HepG2 (cell line): ENCODE results near the gene TMEM187. TPM values are rescaled to one million over a fixed set of nuclear protein-coding genes. Genes with fewer than 3 reads are reported as not detected.

ENCODE experiments used
- ATAC-seq: fragments of 200-7000 bp; cut with Tn5 transposase; 3 replicates; pipeline ENCODE4 v1.9.1; 2020; ENCODE audit warnings: mild to moderate bottlenecking, moderate library complexity
- BruUV-seq: library from RNA; stranded (reverse); fragments of 400-500 nt; replicated peaks from 2 replicates; lab custom pipeline; 2021; lab: Mats Ljungman, UMichigan
- CTCF ChIA-PET: fragments of 300-600 bp; formaldehyde crosslinking; extraction: SDS; loops from one replicate; lab custom pipeline; 2021; ENCODE audit warnings: low total read pairs, inconsistent platforms, low intra/inter-chr PET ratio; lab: Yijun Ruan, JAX
- POLR2A ChIA-PET: fragments of 350-600 bp; sonication (Branson Sonifier 250); formaldehyde crosslinking; loops from one replicate; lab custom pipeline; 2020; ENCODE audit warnings: antibody characterized with exemption, inconsistent platforms; lab: Yijun Ruan, JAX
- DNase-seq: peaks from one replicate; pipeline ENCODE4 v3.0.0-alpha.2; 2015; ENCODE audit warnings: low spot score
- FAIRE-seq: peaks from 3 replicates; lab custom pipeline; 2011; peaks lifted over from hg19 to GRCh38; lab: Jason Lieb, UNC
- H2AFZ ChIP-seq: one replicate; pipeline ENCODE4 v1.6.1; 2011; ENCODE audit warnings: low read length, inconsistent platforms
- H3K27ac ChIP-seq: fragments of 300-600 bp; 3 replicates; pipeline ENCODE4 v1.8.0; 2011; ENCODE audit warnings: mixed run types, mild to moderate bottlenecking, mixed read lengths, low read length, inconsistent platforms; ENCODE audit not compliant: insufficient read depth; ENCODE audit errors: extremely low read length
- H3K27me3 ChIP-seq, 2 experiments: fragments of 200-600 bp in 1 of 2; 2 replicates in 1 of 2; 3 replicates in 1 of 2; pipeline versions ENCODE4 v1.6.0 to v1.8.0; 2011; ENCODE audit warnings: low read length in 2 of 2, mild to moderate bottlenecking in 2 of 2, moderate library complexity in 2 of 2, inconsistent platforms in 1 of 2; ENCODE audit not compliant: insufficient read depth in 2 of 2, control insufficient read depth in 1 of 2
- H3K36me3 ChIP-seq, 2 experiments: fragments of 200-600 bp in 1 of 2; replicated peaks in 1 of 2; 2 replicates in 1 of 2; 3 replicates in 1 of 2; pipeline versions ENCODE4 v1.5.1 to v1.8.0; 2011; ENCODE audit warnings: low read length in 2 of 2, inconsistent platforms in 1 of 2; ENCODE audit not compliant: insufficient read depth in 2 of 2, control insufficient read depth in 1 of 2
- H3K4me1 ChIP-seq: 2 replicates; pipeline ENCODE4 v1.5.1; 2012; ENCODE audit warnings: low read length, inconsistent platforms; ENCODE audit not compliant: insufficient read depth
- H3K4me2 ChIP-seq: 2 replicates; pipeline ENCODE4 v1.6.0; 2011; ENCODE audit warnings: low read depth, low read length, inconsistent platforms
- H3K4me3 ChIP-seq, 3 experiments: fragments of 200-600 bp in 1 of 3; sonication (generic), shearing (Covaris generic) in 1 of 3; replicated peaks in 1 of 3; 2 replicates each; pipeline ENCODE4 v1.5.1; 2011 to 2016; ENCODE audit warnings: low read length in 3 of 3, inconsistent platforms in 2 of 3, low read depth in 2 of 3, mild to moderate bottlenecking in 2 of 3, control low read depth in 1 of 3, mixed read lengths in 1 of 3; ENCODE audit not compliant: insufficient read depth in 1 of 3
- H3K79me2 ChIP-seq: one replicate; pipeline ENCODE4 v1.6.1; 2011; ENCODE audit warnings: low read length, inconsistent platforms; ENCODE audit not compliant: insufficient read depth
- H3K9ac ChIP-seq: 2 replicates; pipeline ENCODE4 v1.6.0; 2011; ENCODE audit warnings: mild to moderate bottlenecking, low read depth, low read length, inconsistent platforms; ENCODE audit not compliant: insufficient read depth
- H3K9me3 ChIP-seq: 2 replicates; pipeline ENCODE4 v1.5.1; 2012; ENCODE audit warnings: mild to moderate bottlenecking, low read length
- H4K20me1 ChIP-seq: 2 replicates; pipeline ENCODE4 v1.6.0; 2011; ENCODE audit warnings: inconsistent platforms, mild to moderate bottlenecking, low read length, moderate library complexity; ENCODE audit not compliant: insufficient read depth
- DMAP1 ChIP-seq: IDR thresholded peaks from 2 replicates; pipeline ENCODE4 v1.6.1; 2016
- MAFF ChIP-seq: IDR thresholded peaks from 2 replicates; pipeline ENCODE4 v1.6.1; 2011; ENCODE audit warnings: low read depth, low read length, improper control_type of control experiment
- MAFK ChIP-seq, 2 experiments: IDR thresholded peaks in 1 of 2; conservative IDR thresholded peaks in 1 of 2; 2 replicates each; pipeline ENCODE4 v1.6.1; 2011; ENCODE audit warnings: improper control_type of control experiment in 2 of 2, low read length in 2 of 2
- MBNL3 ChIP-seq: fragments of 250-450 bp; sonication (Bioruptor Pico); conservative IDR thresholded peaks from 2 replicates; pipeline ENCODE4 v1.8.0; 2022; ENCODE audit warnings: mild to moderate bottlenecking, inconsistent platforms
- MED13 ChIP-seq: sonication (generic); formaldehyde crosslinking; IDR thresholded peaks from 2 replicates; pipeline ENCODE4 v1.5.0; 2020; ENCODE audit warnings: missing genetic modification reagents
- MIER3 ChIP-seq: IDR thresholded peaks from 2 replicates; pipeline ENCODE4 v1.6.1; 2016; ENCODE audit warnings: missing compliant biosample characterization, borderline replicate concordance
- TBP ChIP-seq: sonication (generic); formaldehyde crosslinking; IDR thresholded peaks from 2 replicates; pipeline ENCODE4 v1.5.0; 2020; ENCODE audit warnings: missing genetic modification reagents
- ZNF10 ChIP-seq: sonication (generic); formaldehyde crosslinking; IDR thresholded peaks from 2 replicates; pipeline ENCODE4 v1.4.0; 2020; ENCODE audit warnings: mild to moderate bottlenecking, low read depth, missing genetic modification reagents, borderline replicate concordance
- ZNF468 ChIP-seq: sonication (generic); formaldehyde crosslinking; IDR thresholded peaks from 2 replicates; pipeline ENCODE4 v1.8.0; 2022; ENCODE audit warnings: mild to moderate bottlenecking, moderate library complexity, missing genetic modification reagents
- WGBS: methylation state at CpG from one replicate; pipeline ENCODE4 v1.1.6; 2017; ENCODE audit warnings: low lambda C conversion rate; 5-methylcytosine and 5-hydroxymethylcytosine counted together
- in situ Hi-C: cut with HindIII; loops from 2 replicates; pipeline ENCODE4 v1.10.0; 2017; ENCODE audit warnings: low pct_unique_long_range_greater_than_20kb; ENCODE audit not compliant: extremely low pct_ligation_motif_present
- intact Hi-C: fragments of 100-400 bp; cut with micrococcal nuclease; formaldehyde crosslinking; loops from one replicate; pipeline ENCODE4 v1.10.0; 2022; ENCODE audit not compliant: unreplicated experiment
- polyA plus RNA-seq, 8 experiments: library from polyadenylated mRNA; depleted of rRNA in 3 of 8; stranded (reverse) in 7 of 8; unstranded in 1 of 8; fragments of >200 nt; fragmentation: Illumina TruSeq in 4 of 8; extraction: Trizol in 4 of 8; gene quantifications; 2 replicates each; pipeline versions ENCODE4 v1.2.1 to v1.2.3, GENCODE V29; 2011 to 2016; ENCODE audit warnings: low read depth in 4 of 8, missing spikeins in 1 of 8, mixed read lengths in 1 of 8; ENCODE audit not compliant: insufficient read depth in 1 of 8
- total RNA-seq, 5 experiments: library from RNA; depleted of rRNA; stranded (reverse); fragments of >200 nt; fragmentation: Illumina TruSeq; extraction: Trizol; gene quantifications; 2 replicates each; pipeline ENCODE4 v1.2.3, GENCODE V29; 2016; ENCODE audit warnings: low read depth in 1 of 5
- TF ChIP-seq, protein P1 (sequence below): sonication (generic); formaldehyde crosslinking; IDR thresholded peaks from 2 replicates; pipeline ENCODE4 v1.4.0; 2020; ENCODE audit warnings: mild to moderate bottlenecking, missing genetic modification reagents
- TF ChIP-seq, protein P2 (sequence below): sonication (generic); formaldehyde crosslinking; IDR thresholded peaks from 2 replicates; pipeline ENCODE4 v1.9.0; 2021; ENCODE audit warnings: missing genetic modification reagents, mild to moderate bottlenecking, borderline replicate concordance
- TF ChIP-seq, protein P3 (sequence below): sonication (generic); formaldehyde crosslinking; IDR thresholded peaks from 2 replicates; pipeline ENCODE4 v1.5.0; 2020; ENCODE audit warnings: missing genetic modification reagents

Gene TMEM187
- total and polyA plus RNA-seq, 2 of the 13 experiments (the other 11 are each of a cell fraction or from before 2014, with no cell fraction given), result 2.2 to 6.2 TPM

DNA sequence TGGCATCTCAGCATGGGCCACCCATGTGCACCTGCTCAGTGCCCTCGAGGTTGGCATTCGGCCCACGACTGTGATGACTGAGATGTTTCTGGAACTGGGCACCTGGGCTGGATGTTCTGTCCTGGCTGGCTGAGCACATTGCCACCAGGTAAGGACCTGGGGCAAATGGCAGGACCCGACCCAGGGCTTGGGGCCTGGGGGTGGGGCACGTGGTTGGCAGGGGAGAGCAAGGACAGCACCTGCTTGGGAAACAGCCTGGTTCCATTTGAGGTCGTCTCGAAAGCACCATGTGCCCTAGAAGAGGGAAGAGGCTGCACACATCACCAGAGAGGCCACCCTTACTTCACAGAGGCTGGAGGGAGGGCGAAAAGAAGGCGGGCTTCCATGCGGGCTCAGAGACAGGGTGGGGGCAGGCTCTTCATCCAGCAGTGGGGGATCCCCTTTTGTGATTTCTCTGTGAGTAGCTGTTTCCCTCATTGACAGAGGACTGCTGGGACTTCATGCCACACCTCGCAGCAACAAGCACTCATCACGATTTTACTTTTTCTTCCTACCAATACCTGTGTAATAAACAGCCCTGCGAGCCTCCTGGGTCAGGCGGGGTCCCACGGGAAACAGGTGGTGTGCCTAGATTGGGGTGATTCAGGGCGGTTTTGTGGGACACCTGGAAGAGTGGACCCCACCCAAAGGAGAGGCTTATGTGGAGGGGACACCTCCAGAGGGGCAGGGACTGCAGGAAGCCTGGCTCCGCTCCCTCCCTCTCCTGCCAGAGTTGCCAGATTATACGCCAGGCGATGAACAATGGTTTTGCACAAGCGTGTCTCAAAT, 12.0 kb downstream of the TMEM187 start (continued):
- TF ChIP-seq, protein P1, sequence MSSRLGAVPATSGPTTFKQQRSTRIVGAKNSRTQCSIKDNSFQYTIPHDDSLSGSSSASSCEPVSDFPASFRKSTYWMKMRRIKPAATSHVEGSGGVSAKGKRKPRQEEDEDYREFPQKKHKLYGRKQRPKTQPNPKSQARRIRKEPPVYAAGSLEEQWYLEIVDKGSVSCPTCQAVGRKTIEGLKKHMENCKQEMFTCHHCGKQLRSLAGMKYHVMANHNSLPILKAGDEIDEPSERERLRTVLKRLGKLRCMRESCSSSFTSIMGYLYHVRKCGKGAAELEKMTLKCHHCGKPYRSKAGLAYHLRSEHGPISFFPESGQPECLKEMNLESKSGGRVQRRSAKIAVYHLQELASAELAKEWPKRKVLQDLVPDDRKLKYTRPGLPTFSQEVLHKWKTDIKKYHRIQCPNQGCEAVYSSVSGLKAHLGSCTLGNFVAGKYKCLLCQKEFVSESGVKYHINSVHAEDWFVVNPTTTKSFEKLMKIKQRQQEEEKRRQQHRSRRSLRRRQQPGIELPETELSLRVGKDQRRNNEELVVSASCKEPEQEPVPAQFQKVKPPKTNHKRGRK (CRISPR knock-in tag), result no peak
- TF ChIP-seq, all 625 proteins: peak for 0

DNA sequence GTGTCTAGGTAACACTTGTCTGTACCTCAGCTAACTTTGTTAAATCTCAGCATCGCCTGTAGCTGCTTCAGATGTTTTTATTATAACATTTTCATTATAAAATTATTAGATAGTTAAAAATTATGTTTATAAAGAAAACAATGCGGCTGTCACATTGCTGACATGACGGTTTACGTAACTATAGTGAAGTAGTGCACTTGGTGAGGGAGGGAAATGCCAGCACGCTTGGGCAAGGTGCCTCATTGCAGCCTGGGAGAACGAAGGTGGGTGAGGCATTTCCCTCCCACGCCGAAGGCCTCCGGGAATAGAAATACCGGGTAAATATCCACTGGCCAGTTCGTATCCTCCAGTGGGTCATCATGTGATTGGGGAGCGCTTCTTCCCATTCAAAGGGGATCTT, 15.9 kb downstream of the TMEM187 start:
- no peaks in the 10 kb centered on the region for H3K79me2 ChIP-seq
- FAIRE-seq (no peak), ATAC-seq (no peak), DNase-seq (no peak)
- H4K20me1 ChIP-seq, result no peaks in the 10 kb centered on the region
- peaks cover 43% of the 10 kb centered on the region for H3K4me1 ChIP-seq
- BruUV-seq, result no TSS peak
- intact Hi-C loops, result no loop called here
- no peak overlapping the region for H3K27ac ChIP-seq
- 84% methylated on average over 9 of the region's 12 CpGs for WGBS
- no peak overlapping the region for H3K4me2 ChIP-seq
- no peak overlapping the region for H3K9ac ChIP-seq
- TF ChIP-seq ZNF10 (no peak), ZNF468 (CRISPR knock-in tag) (no peak), MAFF (peak; percentile 61), TBP (CRISPR knock-in tag) (no peak), MBNL3 (CRISPR knock-in tag) (no peak), MED13 (CRISPR knock-in tag) (no peak), DMAP1 (no peak), MAFK (conservative IDR thresholded peaks at IDR 0.05 in 1 of 2, IDR thresholded peaks at IDR 0.05 in 1 of 2; ENCODE audit: low read length in 2 of 2) (peak; percentile 65 to 76), MIER3 (CRISPR knock-in tag) (no peak)
- TF ChIP-seq, protein P2, sequence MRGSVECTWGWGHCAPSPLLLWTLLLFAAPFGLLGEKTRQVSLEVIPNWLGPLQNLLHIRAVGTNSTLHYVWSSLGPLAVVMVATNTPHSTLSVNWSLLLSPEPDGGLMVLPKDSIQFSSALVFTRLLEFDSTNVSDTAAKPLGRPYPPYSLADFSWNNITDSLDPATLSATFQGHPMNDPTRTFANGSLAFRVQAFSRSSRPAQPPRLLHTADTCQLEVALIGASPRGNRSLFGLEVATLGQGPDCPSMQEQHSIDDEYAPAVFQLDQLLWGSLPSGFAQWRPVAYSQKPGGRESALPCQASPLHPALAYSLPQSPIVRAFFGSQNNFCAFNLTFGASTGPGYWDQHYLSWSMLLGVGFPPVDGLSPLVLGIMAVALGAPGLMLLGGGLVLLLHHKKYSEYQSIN (CRISPR knock-in tag), result no peak
- TF ChIP-seq, protein P3, sequence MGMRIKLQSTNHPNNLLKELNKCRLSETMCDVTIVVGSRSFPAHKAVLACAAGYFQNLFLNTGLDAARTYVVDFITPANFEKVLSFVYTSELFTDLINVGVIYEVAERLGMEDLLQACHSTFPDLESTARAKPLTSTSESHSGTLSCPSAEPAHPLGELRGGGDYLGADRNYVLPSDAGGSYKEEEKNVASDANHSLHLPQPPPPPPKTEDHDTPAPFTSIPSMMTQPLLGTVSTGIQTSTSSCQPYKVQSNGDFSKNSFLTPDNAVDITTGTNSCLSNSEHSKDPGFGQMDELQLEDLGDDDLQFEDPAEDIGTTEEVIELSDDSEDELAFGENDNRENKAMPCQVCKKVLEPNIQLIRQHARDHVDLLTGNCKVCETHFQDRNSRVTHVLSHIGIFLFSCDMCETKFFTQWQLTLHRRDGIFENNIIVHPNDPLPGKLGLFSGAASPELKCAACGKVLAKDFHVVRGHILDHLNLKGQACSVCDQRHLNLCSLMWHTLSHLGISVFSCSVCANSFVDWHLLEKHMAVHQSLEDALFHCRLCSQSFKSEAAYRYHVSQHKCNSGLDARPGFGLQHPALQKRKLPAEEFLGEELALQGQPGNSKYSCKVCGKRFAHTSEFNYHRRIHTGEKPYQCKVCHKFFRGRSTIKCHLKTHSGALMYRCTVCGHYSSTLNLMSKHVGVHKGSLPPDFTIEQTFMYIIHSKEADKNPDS (CRISPR knock-in tag), result no peak
- TF ChIP-seq, all 625 proteins: peak for 2
- no peaks in the 10 kb centered on the region for H3K36me3 ChIP-seq
- H3K27me3 ChIP-seq, result no peaks in the 10 kb centered on the region
- CTCF ChIA-PET, result no interaction called here
- POLR2A ChIA-PET, result interaction anchor here (1.0 to 1.9 kb wide), 3 partner anchors 14 to 32 kb away, joined by 3 to 5 read pairs (median 3); no protein-coding TSS in a partner anchor
- H3K9me3 ChIP-seq, result no peaks in the 10 kb centered on the region
- in situ Hi-C loops, result no loop called here
- H3K4me3 ChIP-seq, result no peak overlapping the region
- no peak overlapping the region for H2AFZ ChIP-seq
